HEK293 (cell line): ENCODE measurements around the gene PABPN1L.

Experiments used
- CTCF ChIA-PET: fragments of 350-600 bp; formaldehyde crosslinking; extraction: SDS; loops from one replicate; lab custom pipeline; 2021; ENCODE audit warnings: antibody characterized with exemption; lab: Yijun Ruan, JAX
- POLR2A ChIA-PET: fragments of 300-600 bp; formaldehyde crosslinking; extraction: SDS; loops from one replicate; lab custom pipeline; 2020; ENCODE audit warnings: antibody characterized with exemption, inconsistent platforms; lab: Yijun Ruan, JAX
- H3K27ac ChIP-seq: fragments of 200-500 bp; sonication (Bioruptor generic); 2 replicates; pipeline ENCODE4 v1.5.1; 2014; ENCODE audit warnings: low read depth, low read length, control low read depth, inconsistent platforms; ENCODE audit errors: extremely low read depth
- H3K36me3 ChIP-seq, 2 experiments: fragments of 200-500 bp in 1 of 2; sonication (Bioruptor generic) in 1 of 2; 1 replicate in 1 of 2; 2 replicates in 1 of 2; pipeline ENCODE4 v1.5.1; 2014 to 2017; ENCODE audit warnings: inconsistent platforms in 2 of 2, low read length in 2 of 2; ENCODE audit not compliant: control insufficient read depth in 2 of 2, insufficient read depth in 1 of 2
- H3K4me1 ChIP-seq: fragments of 200-500 bp; sonication (Bioruptor generic); 2 replicates; pipeline ENCODE4 v1.5.1; 2014; ENCODE audit warnings: mild to moderate bottlenecking, low read length, inconsistent platforms; ENCODE audit not compliant: control insufficient read depth, insufficient read depth
- H3K4me3 ChIP-seq: 2 replicates; pipeline ENCODE4 v1.5.1; 2011; ENCODE audit warnings: low read depth, mild to moderate bottlenecking, control low read depth, low read length, moderate library complexity
- H3K9me3 ChIP-seq: fragments of 200-500 bp; sonication (Bioruptor generic); 2 replicates; pipeline ENCODE4 v1.5.1; 2014; ENCODE audit warnings: low read depth, low read length, inconsistent platforms; ENCODE audit not compliant: control insufficient read depth, insufficient read depth
- BCL11A ChIP-seq: fragments of 450-650 bp; formaldehyde crosslinking; IDR thresholded peaks from 2 replicates; pipeline ENCODE4 v1.5.1; 2016; ENCODE audit warnings: low read depth, missing biosample characterization, missing genetic modification characterization
- EGR2 ChIP-seq: fragments of 450-650 bp; formaldehyde crosslinking; IDR thresholded peaks from 2 replicates; pipeline ENCODE4 v1.5.1; 2016; ENCODE audit warnings: low read depth, missing biosample characterization, missing genetic modification characterization
- KLF7 ChIP-seq: fragments of 450-650 bp; formaldehyde crosslinking; IDR thresholded peaks from 2 replicates; pipeline ENCODE4 v1.5.1; 2016; ENCODE audit warnings: missing biosample characterization, missing genetic modification characterization, borderline replicate concordance
- OSR2 ChIP-seq: fragments of 450-650 bp; formaldehyde crosslinking; IDR thresholded peaks from 2 replicates; pipeline ENCODE4 v1.5.1; 2016; ENCODE audit warnings: missing biosample characterization, missing genetic modification characterization
- PATZ1 ChIP-seq: fragments of 450-650 bp; formaldehyde crosslinking; IDR thresholded peaks from 2 replicates; pipeline ENCODE4 v1.5.1; 2016; ENCODE audit warnings: missing biosample characterization, missing genetic modification characterization
- PBX3 ChIP-seq: sonication (generic); formaldehyde crosslinking; IDR thresholded peaks from 2 replicates; pipeline ENCODE4 v1.8.1; 2022; ENCODE audit warnings: mild to moderate bottlenecking, moderate library complexity, missing genetic modification reagents
- REPIN1 ChIP-seq: fragments of 450-650 bp; formaldehyde crosslinking; IDR thresholded peaks from 2 replicates; pipeline ENCODE4 v1.5.1; 2017; ENCODE audit warnings: missing biosample characterization, missing genetic modification characterization, low read depth
- SALL2 ChIP-seq: fragments of 450-650 bp; formaldehyde crosslinking; IDR thresholded peaks from 2 replicates; pipeline ENCODE4 v1.5.0; 2017; ENCODE audit warnings: missing biosample characterization, mild to moderate bottlenecking, missing genetic modification characterization, borderline replicate concordance
- ZBTB26 ChIP-seq: fragments of 450-650 bp; formaldehyde crosslinking; optimal IDR thresholded peaks from 2 replicates; pipeline ENCODE3; 2016; ENCODE audit warnings: missing biosample characterization, mild to moderate bottlenecking, missing genetic modification characterization
- ZFHX2 ChIP-seq: fragments of 450-650 bp; formaldehyde crosslinking; conservative IDR thresholded peaks from 2 replicates; pipeline ENCODE4 v1.5.1; 2016; ENCODE audit warnings: missing biosample characterization, missing genetic modification characterization
- ZNF132 ChIP-seq: fragments of 450-650 bp; formaldehyde crosslinking; IDR thresholded peaks from 2 replicates; pipeline ENCODE4 v1.5.1; 2017; ENCODE audit warnings: missing biosample characterization, missing genetic modification characterization, borderline replicate concordance
- ZNF174 ChIP-seq: fragments of 450-650 bp; formaldehyde crosslinking; IDR thresholded peaks from 2 replicates; pipeline ENCODE4 v1.5.0; 2017; ENCODE audit warnings: missing biosample characterization, mild to moderate bottlenecking, missing genetic modification characterization
- ZNF214 ChIP-seq: fragments of 450-650 bp; formaldehyde crosslinking; IDR thresholded peaks from 2 replicates; pipeline ENCODE4 v1.5.1; 2017; ENCODE audit warnings: missing biosample characterization, mild to moderate bottlenecking, missing genetic modification characterization, borderline replicate concordance
- ZNF26 ChIP-seq: fragments of 450-650 bp; formaldehyde crosslinking; IDR thresholded peaks from 2 replicates; pipeline ENCODE4 v1.5.1; 2016; ENCODE audit warnings: missing biosample characterization, missing genetic modification characterization
- ZNF292 ChIP-seq: fragments of 450-650 bp; formaldehyde crosslinking; IDR thresholded peaks from 2 replicates; pipeline ENCODE4 v1.5.1; 2016; ENCODE audit warnings: low read depth, missing biosample characterization, missing genetic modification characterization, borderline replicate concordance
- ZNF354C ChIP-seq: fragments of 450-650 bp; formaldehyde crosslinking; IDR thresholded peaks from 2 replicates; pipeline ENCODE4 v1.5.1; 2016; ENCODE audit warnings: missing biosample characterization, missing genetic modification characterization, low read depth, borderline replicate concordance
- ZNF600 ChIP-seq: fragments of 450-650 bp; formaldehyde crosslinking; IDR thresholded peaks from 2 replicates; pipeline ENCODE4 v1.5.1; 2016; ENCODE audit warnings: missing biosample characterization, missing genetic modification characterization
- ZNF792 ChIP-seq: fragments of 450-650 bp; formaldehyde crosslinking; IDR thresholded peaks from 2 replicates; pipeline ENCODE4 v1.5.1; 2016; ENCODE audit warnings: missing biosample characterization, missing genetic modification characterization
- ZSCAN23 ChIP-seq: fragments of 450-650 bp; formaldehyde crosslinking; IDR thresholded peaks from 2 replicates; pipeline ENCODE4 v1.5.1; 2016; ENCODE audit warnings: missing biosample characterization, missing genetic modification characterization
- ZSCAN4 ChIP-seq: fragments of 450-650 bp; formaldehyde crosslinking; IDR thresholded peaks from 2 replicates; pipeline ENCODE4 v1.5.1; 2017; ENCODE audit warnings: missing biosample characterization, missing genetic modification characterization

Gene PABPN1L

GRCh38 chr16:88897696-88898425 lies 31.4 kb upstream of the PABPN1L start:
- Histone ChIP-seq H3K36me3 (no peaks in the 10 kb centered on the region), H3K4me1 (no peaks in the 10 kb centered on the region), H3K9me3 (no peaks in the 10 kb centered on the region), H3K27ac (no peak overlapping the region), H3K4me3 (no peak overlapping the region)
- no peak for TF ChIP-seq ZSCAN23 (tag by site-specific recombination)
- TF ChIP-seq SALL2 (tag by site-specific recombination) = no peak
- CTCF ChIA-PET = no interaction called here
- POLR2A ChIA-PET = no interaction called here

- H3K4me3 ChIP-seq = no peak overlapping the region
- H3K4me1 ChIP-seq = no peaks in the 10 kb centered on the region
- H3K9me3 ChIP-seq = no peaks in the 10 kb centered on the region
- TF ChIP-seq OSR2 (tag by site-specific recombination) (no peak), KLF7 (no peak)
- ChIA-PET POLR2A (no interaction called here), CTCF (no interaction called here)
- no peaks in the 10 kb centered on the region for H3K36me3 ChIP-seq
- no peak overlapping the region for H3K27ac ChIP-seq
These were observed 30.0 kb upstream of the PABPN1L start for GRCh38 chr16:88896238-88897070.

GRCh38 chr16:88895335-88895734 lies 28.9 kb upstream of the PABPN1L start:
- Histone ChIP-seq H3K4me1 (no peaks in the 10 kb centered on the region), H3K27ac (no peak overlapping the region), H3K36me3 (no peaks in the 10 kb centered on the region), H3K4me3 (no peak overlapping the region), H3K9me3 (no peaks in the 10 kb centered on the region)
- ChIA-PET CTCF (no interaction called here), POLR2A (no interaction called here)
- TF ChIP-seq ZFHX2 = no peak
- TF ChIP-seq ZNF792 (tag by site-specific recombination) = no peak
- TF ChIP-seq ZNF600 (tag by site-specific recombination) = no peak
- no peak for TF ChIP-seq ZNF26 (tag by site-specific recombination)
- TF ChIP-seq ZNF174 = no peak
- TF ChIP-seq REPIN1 (tag by site-specific recombination) = no peak
- no peak for TF ChIP-seq BCL11A (tag by site-specific recombination)
- TF ChIP-seq ZNF132 (tag by site-specific recombination) = no peak
- TF ChIP-seq ZSCAN4 (tag by site-specific recombination) = no peak
- TF ChIP-seq ZNF214 (tag by site-specific recombination) = no peak
- TF ChIP-seq ZBTB26 (tag by site-specific recombination) = no peak
- no peak for TF ChIP-seq EGR2
- TF ChIP-seq PATZ1 = no peak
- TF ChIP-seq ZNF292 (tag by site-specific recombination) = no peak
- no peak for TF ChIP-seq PBX3 (CRISPR knock-in tag)
- no peak for TF ChIP-seq ZNF354C (tag by site-specific recombination)
